GM23338 (cell line): ENCODE results near the gene LRRC47. TPM values are rescaled to one million over a fixed set of nuclear protein-coding genes. Genes with fewer than 3 reads are reported as not detected.

ENCODE experiments used
- ATAC-seq: fragments of 200-7000 bp; cut with Tn5 transposase; 3 replicates; pipeline ENCODE4 v1.9.1; 2020
- DNase-seq: peaks from one replicate; pipeline ENCODE4 v3.0.0-alpha.2; 2015; ENCODE audit warnings: low spot score
- H2AFZ ChIP-seq: fragments of 200-600 bp; sonication (generic); 2 replicates; pipeline ENCODE4 v1.8.0; 2016; ENCODE audit warnings: antibody characterized with exemption, mild to moderate bottlenecking, moderate library complexity
- H3F3A ChIP-seq: fragments of 200-600 bp; sonication (generic); replicated peaks from 2 replicates; pipeline ENCODE4 v1.8.0; 2017; ENCODE audit warnings: antibody characterized with exemption, mixed run types, low read depth
- H3K27ac ChIP-seq: fragments of 200-600 bp; sonication (generic); 2 replicates; pipeline ENCODE4 v1.6.1; 2016; ENCODE audit warnings: low read depth
- H3K27me3 ChIP-seq: fragments of 200-600 bp; sonication (generic); 2 replicates; pipeline ENCODE4 v1.8.0; 2016; ENCODE audit warnings: mild to moderate bottlenecking, mixed run types, moderate library complexity; ENCODE audit not compliant: insufficient read depth
- H3K36me3 ChIP-seq: fragments of 200-600 bp; sonication (generic); 2 replicates; pipeline ENCODE4 v1.8.0; 2016; ENCODE audit warnings: mild to moderate bottlenecking; ENCODE audit not compliant: insufficient read depth
- H3K4me1 ChIP-seq: fragments of 200-600 bp; sonication (generic); 2 replicates; pipeline ENCODE4 v1.8.0; 2016; ENCODE audit warnings: mild to moderate bottlenecking, moderate library complexity; ENCODE audit not compliant: insufficient read depth
- H3K4me2 ChIP-seq: fragments of 200-600 bp; sonication (generic); 2 replicates; pipeline ENCODE4 v1.7.1; 2017; ENCODE audit warnings: mixed run types
- H3K4me3 ChIP-seq: fragments of 200-600 bp; sonication (generic); 2 replicates; pipeline ENCODE4 v1.6.1; 2016; ENCODE audit warnings: mixed run types
- H3K79me2 ChIP-seq: fragments of 200-600 bp; sonication (generic); replicated peaks from 2 replicates; pipeline ENCODE4 v1.8.0; 2017; ENCODE audit warnings: mild to moderate bottlenecking; ENCODE audit not compliant: insufficient read depth
- H3K9me2 ChIP-seq: fragments of 200-600 bp; sonication (generic); 2 replicates; pipeline ENCODE4 v1.8.0; 2017; ENCODE audit not compliant: insufficient read depth
- H4K20me1 ChIP-seq: fragments of 200-600 bp; sonication (generic); replicated peaks from 2 replicates; pipeline ENCODE4 v1.8.0; 2017; ENCODE audit warnings: mild to moderate bottlenecking; ENCODE audit not compliant: insufficient read depth
- H3K27ac Mint-ChIP-seq: 2 replicates; pipeline ENCODE4 v1.8.0; 2020; ENCODE audit warnings: inconsistent platforms, mild to moderate bottlenecking, moderate library complexity, mixed read lengths
- H3K27me3 Mint-ChIP-seq: 3 replicates; pipeline ENCODE4 v1.8.0; 2022; ENCODE audit warnings: low read depth, mild to moderate bottlenecking, moderate library complexity, mixed read lengths, inconsistent platforms; ENCODE audit not compliant: insufficient read depth, poor library complexity
- H3K36me3 Mint-ChIP-seq: 3 replicates; pipeline ENCODE4 v1.8.0; 2021; ENCODE audit warnings: low read depth, mild to moderate bottlenecking, inconsistent platforms, moderate library complexity, mixed read lengths
- H3K4me1 Mint-ChIP-seq: 3 replicates; pipeline ENCODE4 v1.8.0; 2020; ENCODE audit warnings: mild to moderate bottlenecking, inconsistent platforms, mixed read lengths
- H3K4me3 Mint-ChIP-seq: 3 replicates; pipeline ENCODE4 v1.8.0; 2021; ENCODE audit warnings: moderate library complexity, mild to moderate bottlenecking, inconsistent platforms, mixed read lengths
- H3K9me3 Mint-ChIP-seq: 3 replicates; pipeline ENCODE4 v1.8.0; 2020; ENCODE audit warnings: moderate library complexity, mild to moderate bottlenecking, inconsistent platforms, mixed read lengths
- CREB1 ChIP-seq: fragments of 250-450 bp; sonication (Bioruptor Pico); IDR thresholded peaks from 2 replicates; pipeline ENCODE4 v1.5.0; 2020; ENCODE audit warnings: low read depth, mild to moderate bottlenecking, moderate library complexity
- EZH2 ChIP-seq: fragments of 200-600 bp; sonication (generic); IDR thresholded peaks from one replicate; pipeline ENCODE4 v1.8.0; 2017; ENCODE audit warnings: antibody characterized with exemption, mild to moderate bottlenecking, low read depth; ENCODE audit not compliant: unreplicated experiment
- EZH2phosphoT487 ChIP-seq: fragments of 200-600 bp; sonication (generic); IDR thresholded peaks from one replicate; pipeline ENCODE4 v1.8.1; 2018; ENCODE audit warnings: antibody characterized with exemption; ENCODE audit not compliant: unreplicated experiment
- JUNB ChIP-seq: IDR thresholded peaks from one replicate; pipeline ENCODE4 v1.6.1; 2016; ENCODE audit warnings: antibody characterized with exemption; ENCODE audit not compliant: unreplicated experiment
- NANOG ChIP-seq: IDR thresholded peaks from 2 replicates; pipeline ENCODE4 v1.6.1; 2016; ENCODE audit warnings: antibody characterized with exemption, borderline replicate concordance
- POLR2AphosphoS5 ChIP-seq: IDR thresholded peaks from 2 replicates; pipeline ENCODE4 v1.6.1; 2016; ENCODE audit warnings: antibody characterized with exemption, low read depth
- STAT1 ChIP-seq: IDR thresholded peaks from one replicate; pipeline ENCODE4 v1.6.1; 2016; ENCODE audit warnings: antibody characterized with exemption; ENCODE audit not compliant: unreplicated experiment
- ZNF114 ChIP-seq: fragments of 250-450 bp; sonication (Bioruptor Pico); IDR thresholded peaks from 2 replicates; pipeline ENCODE4 v1.5.0; 2020; ENCODE audit warnings: mild to moderate bottlenecking, moderate library complexity
- ZNF331 ChIP-seq: fragments of 250-450 bp; sonication (Bioruptor Pico); IDR thresholded peaks from 2 replicates; pipeline ENCODE4 v1.5.0; 2020; ENCODE audit warnings: low read depth, mild to moderate bottlenecking, moderate library complexity
- polyA plus RNA-seq: library from polyadenylated mRNA; unstranded; fragments of >200 nt; fragmentation: Nextera tagmentation; extraction: Ambion mirVana; gene quantifications from 2 replicates; pipeline ENCODE4 v1.2.1, GENCODE V29; 2016
- total RNA-seq: library from RNA; depleted of rRNA; stranded (reverse); fragments of >200 nt; shearing (Covaris generic); gene quantifications from 2 replicates; pipeline ENCODE4 v1.2.3, GENCODE V29; 2014
- TF ChIP-seq, protein P1 (sequence below): IDR thresholded peaks from 2 replicates; pipeline ENCODE4 v1.6.1; 2016; ENCODE audit warnings: antibody characterized with exemption
- TF ChIP-seq, protein P2 (sequence below): IDR thresholded peaks from one replicate; pipeline ENCODE4 v1.6.1; 2018; ENCODE audit warnings: antibody characterized with exemption; ENCODE audit not compliant: unreplicated experiment
- TF ChIP-seq, protein P3 (sequence below): fragments of 250-450 bp; sonication (Bioruptor Pico); IDR thresholded peaks from 2 replicates; pipeline ENCODE4 v1.5.0; 2020; ENCODE audit warnings: mild to moderate bottlenecking, moderate library complexity
- TF ChIP-seq, protein P4 (sequence below), 2 experiments: fragments of 200-600 bp in 1 of 2; sonication (generic) in 1 of 2; conservative IDR thresholded peaks; 2 replicates each; pipeline versions ENCODE4 v1.5.1 to v1.6.1; 2016 to 2017; ENCODE audit warnings: antibody characterized with exemption in 2 of 2, low read depth in 2 of 2, mild to moderate bottlenecking in 2 of 2, moderate library complexity in 1 of 2

The LRRC47 gene
- total and polyA plus RNA-seq, 2 experiments from 2014 or later: 15.8 to 76.8 TPM

DNA sequence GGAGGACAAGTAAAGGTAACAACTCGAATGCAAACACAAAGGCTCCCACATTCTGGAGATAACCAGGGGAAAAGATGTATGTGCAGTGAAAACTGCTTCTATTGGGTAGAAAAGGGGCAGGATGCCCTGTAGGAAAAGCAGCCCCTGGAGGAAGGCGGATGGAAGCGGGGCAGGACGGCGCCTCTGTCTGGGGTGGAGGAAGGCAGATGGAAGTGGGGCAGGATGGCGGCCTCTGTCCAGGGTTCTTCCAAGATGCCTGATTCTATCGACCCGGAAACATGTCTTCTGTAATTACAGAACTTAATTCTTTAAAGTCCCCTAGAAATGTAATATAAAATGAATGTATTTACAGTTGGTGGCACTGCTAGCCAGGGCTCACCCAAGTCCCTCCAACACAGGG, 24.0 kb upstream of the LRRC47 start:
- Histone ChIP-seq H3K27me3 (no peaks in the 10 kb centered on the region), H4K20me1 (no peaks in the 10 kb centered on the region), H3K79me2 (no peaks in the 10 kb centered on the region), H3F3A (no peaks in the 10 kb centered on the region), H3K36me3 (no peaks in the 10 kb centered on the region), H2AFZ (no peak overlapping the region), H3K9me2 (no peaks in the 10 kb centered on the region), H3K4me3 (no peak overlapping the region), H3K4me1 (no peaks in the 10 kb centered on the region), H3K4me2 (no peak overlapping the region), H3K27ac (no peak overlapping the region)
- TF ChIP-seq, protein P1, sequence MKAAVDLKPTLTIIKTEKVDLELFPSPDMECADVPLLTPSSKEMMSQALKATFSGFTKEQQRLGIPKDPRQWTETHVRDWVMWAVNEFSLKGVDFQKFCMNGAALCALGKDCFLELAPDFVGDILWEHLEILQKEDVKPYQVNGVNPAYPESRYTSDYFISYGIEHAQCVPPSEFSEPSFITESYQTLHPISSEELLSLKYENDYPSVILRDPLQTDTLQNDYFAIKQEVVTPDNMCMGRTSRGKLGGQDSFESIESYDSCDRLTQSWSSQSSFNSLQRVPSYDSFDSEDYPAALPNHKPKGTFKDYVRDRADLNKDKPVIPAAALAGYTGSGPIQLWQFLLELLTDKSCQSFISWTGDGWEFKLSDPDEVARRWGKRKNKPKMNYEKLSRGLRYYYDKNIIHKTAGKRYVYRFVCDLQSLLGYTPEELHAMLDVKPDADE: no peak
- TF ChIP-seq EZH2phosphoT487 (no peak), POLR2AphosphoS5 (no peak), ZNF331 (CRISPR knock-in tag) (no peak), EZH2 (no peak), CREB1 (CRISPR knock-in tag) (no peak), ZNF114 (no peak), STAT1 (no peak), JUNB (no peak), NANOG (no peak)
- TF ChIP-seq, protein P2, sequence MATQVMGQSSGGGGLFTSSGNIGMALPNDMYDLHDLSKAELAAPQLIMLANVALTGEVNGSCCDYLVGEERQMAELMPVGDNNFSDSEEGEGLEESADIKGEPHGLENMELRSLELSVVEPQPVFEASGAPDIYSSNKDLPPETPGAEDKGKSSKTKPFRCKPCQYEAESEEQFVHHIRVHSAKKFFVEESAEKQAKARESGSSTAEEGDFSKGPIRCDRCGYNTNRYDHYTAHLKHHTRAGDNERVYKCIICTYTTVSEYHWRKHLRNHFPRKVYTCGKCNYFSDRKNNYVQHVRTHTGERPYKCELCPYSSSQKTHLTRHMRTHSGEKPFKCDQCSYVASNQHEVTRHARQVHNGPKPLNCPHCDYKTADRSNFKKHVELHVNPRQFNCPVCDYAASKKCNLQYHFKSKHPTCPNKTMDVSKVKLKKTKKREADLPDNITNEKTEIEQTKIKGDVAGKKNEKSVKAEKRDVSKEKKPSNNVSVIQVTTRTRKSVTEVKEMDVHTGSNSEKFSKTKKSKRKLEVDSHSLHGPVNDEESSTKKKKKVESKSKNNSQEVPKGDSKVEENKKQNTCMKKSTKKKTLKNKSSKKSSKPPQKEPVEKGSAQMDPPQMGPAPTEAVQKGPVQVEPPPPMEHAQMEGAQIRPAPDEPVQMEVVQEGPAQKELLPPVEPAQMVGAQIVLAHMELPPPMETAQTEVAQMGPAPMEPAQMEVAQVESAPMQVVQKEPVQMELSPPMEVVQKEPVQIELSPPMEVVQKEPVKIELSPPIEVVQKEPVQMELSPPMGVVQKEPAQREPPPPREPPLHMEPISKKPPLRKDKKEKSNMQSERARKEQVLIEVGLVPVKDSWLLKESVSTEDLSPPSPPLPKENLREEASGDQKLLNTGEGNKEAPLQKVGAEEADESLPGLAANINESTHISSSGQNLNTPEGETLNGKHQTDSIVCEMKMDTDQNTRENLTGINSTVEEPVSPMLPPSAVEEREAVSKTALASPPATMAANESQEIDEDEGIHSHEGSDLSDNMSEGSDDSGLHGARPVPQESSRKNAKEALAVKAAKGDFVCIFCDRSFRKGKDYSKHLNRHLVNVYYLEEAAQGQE: no peak
- TF ChIP-seq, protein P3, sequence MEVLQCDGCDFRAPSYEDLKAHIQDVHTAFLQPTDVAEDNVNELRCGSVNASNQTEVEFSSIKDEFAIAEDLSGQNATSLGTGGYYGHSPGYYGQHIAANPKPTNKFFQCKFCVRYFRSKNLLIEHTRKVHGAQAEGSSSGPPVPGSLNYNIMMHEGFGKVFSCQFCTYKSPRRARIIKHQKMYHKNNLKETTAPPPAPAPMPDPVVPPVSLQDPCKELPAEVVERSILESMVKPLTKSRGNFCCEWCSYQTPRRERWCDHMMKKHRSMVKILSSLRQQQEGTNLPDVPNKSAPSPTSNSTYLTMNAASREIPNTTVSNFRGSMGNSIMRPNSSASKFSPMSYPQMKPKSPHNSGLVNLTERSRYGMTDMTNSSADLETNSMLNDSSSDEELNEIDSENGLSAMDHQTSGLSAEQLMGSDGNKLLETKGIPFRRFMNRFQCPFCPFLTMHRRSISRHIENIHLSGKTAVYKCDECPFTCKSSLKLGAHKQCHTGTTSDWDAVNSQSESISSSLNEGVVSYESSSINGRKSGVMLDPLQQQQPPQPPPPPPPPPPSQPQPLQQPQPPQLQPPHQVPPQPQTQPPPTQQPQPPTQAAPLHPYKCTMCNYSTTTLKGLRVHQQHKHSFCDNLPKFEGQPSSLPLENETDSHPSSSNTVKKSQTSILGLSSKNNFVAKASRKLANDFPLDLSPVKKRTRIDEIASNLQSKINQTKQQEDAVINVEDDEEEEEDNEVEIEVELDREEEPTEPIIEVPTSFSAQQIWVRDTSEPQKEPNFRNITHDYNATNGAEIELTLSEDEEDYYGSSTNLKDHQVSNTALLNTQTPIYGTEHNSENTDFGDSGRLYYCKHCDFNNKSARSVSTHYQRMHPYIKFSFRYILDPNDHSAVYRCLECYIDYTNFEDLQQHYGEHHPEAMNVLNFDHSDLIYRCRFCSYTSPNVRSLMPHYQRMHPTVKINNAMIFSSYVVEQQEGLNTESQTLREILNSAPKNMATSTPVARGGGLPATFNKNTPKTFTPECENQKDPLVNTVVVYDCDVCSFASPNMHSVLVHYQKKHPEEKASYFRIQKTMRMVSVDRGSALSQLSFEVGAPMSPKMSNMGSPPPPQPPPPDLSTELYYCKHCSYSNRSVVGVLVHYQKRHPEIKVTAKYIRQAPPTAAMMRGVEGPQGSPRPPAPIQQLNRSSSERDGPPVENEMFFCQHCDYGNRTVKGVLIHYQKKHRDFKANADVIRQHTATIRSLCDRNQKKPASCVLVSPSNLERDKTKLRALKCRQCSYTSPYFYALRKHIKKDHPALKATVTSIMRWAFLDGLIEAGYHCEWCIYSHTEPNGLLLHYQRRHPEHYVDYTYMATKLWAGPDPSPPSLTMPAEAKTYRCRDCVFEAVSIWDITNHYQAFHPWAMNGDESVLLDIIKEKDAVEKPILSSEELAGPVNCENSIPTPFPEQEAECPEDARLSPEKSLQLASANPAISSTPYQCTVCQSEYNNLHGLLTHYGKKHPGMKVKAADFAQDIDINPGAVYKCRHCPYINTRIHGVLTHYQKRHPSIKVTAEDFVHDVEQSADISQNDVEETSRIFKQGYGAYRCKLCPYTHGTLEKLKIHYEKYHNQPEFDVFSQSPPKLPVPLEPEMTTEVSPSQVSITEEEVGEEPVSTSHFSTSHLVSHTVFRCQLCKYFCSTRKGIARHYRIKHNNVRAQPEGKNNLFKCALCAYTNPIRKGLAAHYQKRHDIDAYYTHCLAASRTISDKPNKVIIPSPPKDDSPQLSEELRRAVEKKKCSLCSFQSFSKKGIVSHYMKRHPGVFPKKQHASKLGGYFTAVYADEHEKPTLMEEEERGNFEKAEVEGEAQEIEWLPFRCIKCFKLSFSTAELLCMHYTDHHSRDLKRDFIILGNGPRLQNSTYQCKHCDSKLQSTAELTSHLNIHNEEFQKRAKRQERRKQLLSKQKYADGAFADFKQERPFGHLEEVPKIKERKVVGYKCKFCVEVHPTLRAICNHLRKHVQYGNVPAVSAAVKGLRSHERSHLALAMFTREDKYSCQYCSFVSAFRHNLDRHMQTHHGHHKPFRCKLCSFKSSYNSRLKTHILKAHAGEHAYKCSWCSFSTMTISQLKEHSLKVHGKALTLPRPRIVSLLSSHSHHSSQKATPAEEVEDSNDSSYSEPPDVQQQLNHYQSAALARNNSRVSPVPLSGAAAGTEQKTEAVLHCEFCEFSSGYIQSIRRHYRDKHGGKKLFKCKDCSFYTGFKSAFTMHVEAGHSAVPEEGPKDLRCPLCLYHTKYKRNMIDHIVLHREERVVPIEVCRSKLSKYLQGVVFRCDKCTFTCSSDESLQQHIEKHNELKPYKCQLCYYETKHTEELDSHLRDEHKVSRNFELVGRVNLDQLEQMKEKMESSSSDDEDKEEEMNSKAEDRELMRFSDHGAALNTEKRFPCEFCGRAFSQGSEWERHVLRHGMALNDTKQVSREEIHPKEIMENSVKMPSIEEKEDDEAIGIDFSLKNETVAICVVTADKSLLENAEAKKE (CRISPR knock-in tag): no peak
- TF ChIP-seq, protein P4, sequence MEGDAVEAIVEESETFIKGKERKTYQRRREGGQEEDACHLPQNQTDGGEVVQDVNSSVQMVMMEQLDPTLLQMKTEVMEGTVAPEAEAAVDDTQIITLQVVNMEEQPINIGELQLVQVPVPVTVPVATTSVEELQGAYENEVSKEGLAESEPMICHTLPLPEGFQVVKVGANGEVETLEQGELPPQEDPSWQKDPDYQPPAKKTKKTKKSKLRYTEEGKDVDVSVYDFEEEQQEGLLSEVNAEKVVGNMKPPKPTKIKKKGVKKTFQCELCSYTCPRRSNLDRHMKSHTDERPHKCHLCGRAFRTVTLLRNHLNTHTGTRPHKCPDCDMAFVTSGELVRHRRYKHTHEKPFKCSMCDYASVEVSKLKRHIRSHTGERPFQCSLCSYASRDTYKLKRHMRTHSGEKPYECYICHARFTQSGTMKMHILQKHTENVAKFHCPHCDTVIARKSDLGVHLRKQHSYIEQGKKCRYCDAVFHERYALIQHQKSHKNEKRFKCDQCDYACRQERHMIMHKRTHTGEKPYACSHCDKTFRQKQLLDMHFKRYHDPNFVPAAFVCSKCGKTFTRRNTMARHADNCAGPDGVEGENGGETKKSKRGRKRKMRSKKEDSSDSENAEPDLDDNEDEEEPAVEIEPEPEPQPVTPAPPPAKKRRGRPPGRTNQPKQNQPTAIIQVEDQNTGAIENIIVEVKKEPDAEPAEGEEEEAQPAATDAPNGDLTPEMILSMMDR (conservative IDR thresholded peaks at IDR 0.05; ENCODE audit: low read depth in 2 of 2): no peak
- H3K27me3 Mint-ChIP-seq: peaks cover 6% of the 10 kb centered on the region
- H3K4me3 Mint-ChIP-seq: no peak overlapping the region
- DNase-seq: no peak
- no peaks in the 10 kb centered on the region; the same call in 2 of the 3 replicates for H3K4me1 Mint-ChIP-seq
- no peaks in the 10 kb centered on the region for H3K9me3 Mint-ChIP-seq
- peaks cover 12% of the 10 kb centered on the region for H3K36me3 Mint-ChIP-seq
- H3K27ac Mint-ChIP-seq: no peak overlapping the region
- no peak for ATAC-seq
